ENCODE results near the gene PRR20G. TPM values are rescaled to one million over a fixed set of nuclear protein-coding genes. Genes with fewer than 3 reads are reported as not detected.

The PRR20G gene
- total and polyA plus RNA-seq, 2 donors (not counting 1 experiment from before 2014, with no cell fraction given) = not detected

GRCh38 chr3:127307916-127308315 is 20.1 kb upstream of the PRR20G start:
- H3K27me3 Mint-ChIP-seq = peaks cover 24% of the 10 kb centered on the region
- WGBS (ENCODE audit: insufficient coverage) = no CpG with 5 or more reads among the region's 4 CpGs
- no peaks in the 10 kb centered on the region for H3K4me1 ChIP-seq (ENCODE audit: control insufficient read depth in 2 of 2, insufficient read depth in 2 of 2, low read length in 2 of 2)
- no peak overlapping the region for H3K27ac ChIP-seq (ENCODE audit: low read length in 2 of 2)
- no peak for ATAC-seq (ENCODE audit: low read depth)
- no peaks in the 10 kb centered on the region for H3K4me1 Mint-ChIP-seq
- no peak overlapping the region for H2AFZ ChIP-seq (ENCODE audit: insufficient read depth, low read depth, low read length, poor library complexity, severe bottlenecking)
- no peak overlapping the region for H3K4me2 ChIP-seq (replicated peaks; ENCODE audit: low read depth, low read length, poor library complexity, severe bottlenecking)
- H3K9ac ChIP-seq (ENCODE audit: low read length) = no peak overlapping the region
- no peaks in the 10 kb centered on the region for H4K20me1 ChIP-seq (ENCODE audit: control insufficient read depth, insufficient read depth, low read length, poor library complexity, severe bottlenecking)
- POLR2A ChIA-PET = no interaction called here
- no peak for DNase-seq
- CTCF ChIA-PET = no interaction called here
- peaks cover 0 to 20% (median 0%) of the 10 kb centered on the region in 3 donors for H3K9me3 ChIP-seq (ENCODE audit: control extremely low read depth in 1 of 3, control insufficient read depth in 2 of 3, insufficient read depth in 1 of 3, low read length in 2 of 3)
- TF ChIP-seq EZH2 (IDR thresholded peaks at IDR 0.05; ENCODE audit: borderline replicate concordance, insufficient read depth, low read depth, low read length, poor library complexity, severe bottlenecking) (no peak), CTCF (IDR thresholded peaks at IDR 0.05) (no peak)
- H3K9me3 Mint-ChIP-seq (ENCODE audit: insufficient read depth) = peaks cover 6% of the 10 kb centered on the region
- no peak overlapping the region for H3K4me3 Mint-ChIP-seq
- no peak overlapping the region for H3K27ac Mint-ChIP-seq
- peaks cover 0 to 5% (median 0%) of the 10 kb centered on the region in 4 experiments for H3K27me3 ChIP-seq (replicated peaks in 1 of 4; ENCODE audit: control extremely low read depth in 1 of 4, control insufficient read depth in 3 of 4, insufficient read depth in 4 of 4, low read length in 3 of 4)
- no peaks in the 10 kb centered on the region for H3K36me3 ChIP-seq (replicated peaks in 1 of 2; ENCODE audit: control extremely low read depth in 1 of 2, control insufficient read depth in 1 of 2, extremely low read depth in 1 of 2, insufficient read depth in 2 of 2, low read length in 1 of 2)
- no peak overlapping the region for H3K4me3 ChIP-seq (ENCODE audit: control extremely low read depth in 1 of 5, extremely low read depth in 1 of 5, insufficient read depth in 1 of 5, low read depth in 2 of 5, low read length in 4 of 5)
- no peaks in the 10 kb centered on the region for H3K79me2 ChIP-seq (ENCODE audit: control insufficient read depth, insufficient read depth, low read length)
- intact Hi-C loops (cut with micrococcal nuclease) = no loop called here

DNA sequence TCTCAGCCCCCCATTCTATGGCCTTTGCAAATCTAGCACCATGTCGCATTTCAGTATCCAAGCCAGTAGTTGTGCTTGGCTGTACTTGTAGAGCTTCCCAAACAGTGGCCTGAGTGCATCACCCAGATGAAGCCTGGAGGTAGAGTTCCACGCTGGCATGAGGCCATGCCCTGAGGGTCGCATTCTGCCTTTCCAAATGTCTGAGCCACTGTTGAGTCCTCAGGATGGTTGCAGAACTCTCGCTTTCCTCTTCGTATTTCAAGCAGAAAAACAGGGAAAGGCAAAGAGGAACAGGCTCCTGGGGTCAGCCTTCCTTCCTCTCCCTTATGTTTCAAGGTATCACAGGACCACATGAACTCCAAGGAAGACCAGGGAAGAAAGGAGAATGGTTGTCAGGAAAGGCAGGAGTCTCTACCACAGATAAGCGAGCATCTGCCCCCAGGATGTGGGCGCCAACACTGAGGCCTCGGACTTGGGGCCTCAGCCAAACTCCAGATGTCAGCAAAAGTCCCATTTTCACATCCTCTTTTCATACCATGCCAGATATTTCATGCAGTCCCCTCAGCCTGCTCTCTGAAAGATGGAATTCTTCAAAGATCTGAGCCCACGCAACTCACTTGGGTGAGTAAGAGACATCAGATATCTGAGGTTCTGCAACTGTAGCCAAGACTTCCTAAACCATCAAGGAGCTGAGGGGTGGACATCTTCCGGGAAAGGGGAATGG is 19.4 kb upstream of the PRR20G start:
- H3K4me1 Mint-ChIP-seq = no peaks in the 10 kb centered on the region
- ATAC-seq (ENCODE audit: low read depth) (no peak), DNase-seq (no peak)
- Histone ChIP-seq H3K27ac (ENCODE audit: low read length in 2 of 2) (no peak overlapping the region), H3K36me3 (replicated peaks in 1 of 2; ENCODE audit: control extremely low read depth in 1 of 2, control insufficient read depth in 1 of 2, extremely low read depth in 1 of 2, insufficient read depth in 2 of 2, low read length in 1 of 2) (no peaks in the 10 kb centered on the region), H3K9ac (ENCODE audit: low read length) (no peak overlapping the region), H3K9me3 (ENCODE audit: control extremely low read depth in 1 of 3, control insufficient read depth in 2 of 3, insufficient read depth in 1 of 3, low read length in 2 of 3) (peaks cover 0 to 20% (median 0%) of the 10 kb centered on the region in 3 donors), H3K27me3 (replicated peaks in 1 of 4; ENCODE audit: control extremely low read depth in 1 of 4, control insufficient read depth in 3 of 4, insufficient read depth in 4 of 4, low read length in 3 of 4) (peaks cover 0 to 2% (median 0%) of the 10 kb centered on the region in 4 experiments), H3K79me2 (ENCODE audit: control insufficient read depth, insufficient read depth, low read length) (no peaks in the 10 kb centered on the region), H3K4me1 (ENCODE audit: control insufficient read depth in 2 of 2, insufficient read depth in 2 of 2, low read length in 2 of 2) (no peaks in the 10 kb centered on the region), H3K4me2 (replicated peaks; ENCODE audit: low read depth, low read length, poor library complexity, severe bottlenecking) (no peak overlapping the region), H3K4me3 (ENCODE audit: control extremely low read depth in 1 of 5, extremely low read depth in 1 of 5, insufficient read depth in 1 of 5, low read depth in 2 of 5, low read length in 4 of 5) (no peak overlapping the region), H2AFZ (ENCODE audit: insufficient read depth, low read depth, low read length, poor library complexity, severe bottlenecking) (no peak overlapping the region), H4K20me1 (ENCODE audit: control insufficient read depth, insufficient read depth, low read length, poor library complexity, severe bottlenecking) (no peaks in the 10 kb centered on the region)
- CTCF ChIA-PET = no interaction called here
- H3K9me3 Mint-ChIP-seq (ENCODE audit: insufficient read depth) = peaks cover 6% of the 10 kb centered on the region
- POLR2A ChIA-PET = no interaction called here
- no peak overlapping the region for H3K27ac Mint-ChIP-seq
- intact Hi-C loops (cut with micrococcal nuclease) = no loop called here
- H3K4me3 Mint-ChIP-seq = no peak overlapping the region
- H3K27me3 Mint-ChIP-seq = peaks cover 29% of the 10 kb centered on the region
- no peak for TF ChIP-seq CTCF (IDR thresholded peaks at IDR 0.05)
- no peak for TF ChIP-seq EZH2 (IDR thresholded peaks at IDR 0.05; ENCODE audit: borderline replicate concordance, insufficient read depth, low read depth, low read length, poor library complexity, severe bottlenecking)
- WGBS (ENCODE audit: insufficient coverage) = 63% methylated on average over 8 of the region's 10 CpGs

All from B cell (primary cell).